GM12878 (cell line): ENCODE data around the gene CDKN2A. TPM values are rescaled to one million over a fixed set of nuclear protein-coding genes. Genes with fewer than 3 reads are reported as not detected.

Source experiments
- ATAC-seq: fragments of 200-7000 bp; cut with Tn5 transposase; 3 replicates; pipeline ENCODE4 v1.9.1; 2020; ENCODE audit warnings: mild to moderate bottlenecking, moderate library complexity
- BruUV-seq: library from RNA; stranded (reverse); fragments of 400-500 nt; replicated peaks from 2 replicates; lab custom pipeline; 2021; lab: Mats Ljungman, UMichigan
- CTCF ChIA-PET: fragments of 300-600 bp; sonication (Branson Sonifier 250); formaldehyde crosslinking; extraction: SDS; loops from one replicate; lab custom pipeline; 2021; ENCODE audit warnings: inconsistent platforms; lab: Yijun Ruan, JAX
- POLR2A ChIA-PET: fragments of 350-600 bp; formaldehyde crosslinking; extraction: SDS; loops from one replicate; lab custom pipeline; 2021; ENCODE audit warnings: inconsistent platforms; lab: Charles Lee
- RAD21 ChIA-PET: fragments of 300-600 bp; sonication (Branson Sonifier 250); formaldehyde crosslinking; loops from one replicate; lab custom pipeline; 2023; ENCODE audit warnings: antibody characterized with exemption; ENCODE audit not compliant: unreplicated experiment; lab: Charles Lee
- SMC1A ChIA-PET: fragments of 300-600 bp; sonication (Branson Sonifier 250); formaldehyde crosslinking; loops from one replicate; lab custom pipeline; 2023; ENCODE audit not compliant: unreplicated experiment, uncharacterized antibody; lab: Charles Lee
- DNase-seq: peaks from one replicate; pipeline ENCODE4 v3.0.0-alpha.2; 2011; ENCODE audit warnings: low read depth, low spot score
- FAIRE-seq: peaks from 3 replicates; lab custom pipeline; 2011; peaks lifted over from hg19 to GRCh38; lab: Jason Lieb, UNC
- H2AFZ ChIP-seq: 2 replicates; pipeline ENCODE4 v1.6.0; 2011; ENCODE audit warnings: low read depth, low read length, control low read depth; ENCODE audit not compliant: control insufficient read depth
- H3K27ac ChIP-seq: 2 replicates; pipeline ENCODE4 v1.5.1; 2011; ENCODE audit warnings: control low read depth; ENCODE audit not compliant: control insufficient read depth, insufficient read depth
- H3K27me3 ChIP-seq, 2 experiments: replicated peaks in 1 of 2; 2 replicates each; pipeline versions ENCODE4 v1.6.0 to v1.6.1; 2011; ENCODE audit warnings: low read length in 1 of 2; ENCODE audit not compliant: control insufficient read depth in 2 of 2, insufficient read depth in 2 of 2
- H3K36me3 ChIP-seq, 2 experiments: 2 replicates each; pipeline ENCODE4 v1.5.1; 2011; ENCODE audit warnings: low read length in 1 of 2; ENCODE audit not compliant: control insufficient read depth in 2 of 2, insufficient read depth in 2 of 2
- H3K4me1 ChIP-seq: 2 replicates; pipeline ENCODE4 v1.6.1; 2011; ENCODE audit warnings: mild to moderate bottlenecking, low read length, moderate library complexity, mixed read lengths; ENCODE audit not compliant: control insufficient read depth, insufficient read depth
- H3K4me2 ChIP-seq: 2 replicates; pipeline ENCODE4 v1.6.0; 2011; ENCODE audit warnings: control low read depth; ENCODE audit not compliant: control insufficient read depth, insufficient read depth
- H3K4me3 ChIP-seq: fragments of 200-600 bp; sonication (generic); 2 replicates; pipeline ENCODE4 v1.5.1; 2016
- H3K79me2 ChIP-seq: 2 replicates; pipeline ENCODE4 v1.6.0; 2011; ENCODE audit warnings: low read length; ENCODE audit not compliant: control insufficient read depth, insufficient read depth
- H3K9ac ChIP-seq: 2 replicates; pipeline ENCODE4 v1.8.0; 2011; ENCODE audit warnings: low read length, control low read depth, mixed read lengths; ENCODE audit not compliant: control insufficient read depth, insufficient read depth
- H3K9me3 ChIP-seq: replicated peaks from 3 replicates; pipeline ENCODE4 v1.5.1; 2011; ENCODE audit warnings: mild to moderate bottlenecking, low read length; ENCODE audit not compliant: control insufficient read depth, insufficient read depth
- H4K20me1 ChIP-seq: 2 replicates; pipeline ENCODE4 v1.6.0; 2011; ENCODE audit not compliant: control insufficient read depth, insufficient read depth
- DPF2 ChIP-seq: fragments of 450-650 bp; IDR thresholded peaks from 2 replicates; pipeline ENCODE4 v1.6.1; 2017; ENCODE audit warnings: mild to moderate bottlenecking
- MYC ChIP-seq: IDR thresholded peaks from 2 replicates; pipeline ENCODE4 v1.6.1; 2011; ENCODE audit warnings: mild to moderate bottlenecking, low read length, moderate library complexity, inconsistent platforms; ENCODE audit not compliant: insufficient read depth, insufficient replicate concordance, insufficient read length, severe bottlenecking
- NFXL1 ChIP-seq: fragments of 450-650 bp; IDR thresholded peaks from 2 replicates; pipeline ENCODE4 v1.6.1; 2017; ENCODE audit warnings: antibody characterized with exemption, mild to moderate bottlenecking, borderline replicate concordance
- NR2F1 ChIP-seq: fragments of 450-650 bp; conservative IDR thresholded peaks from 2 replicates; pipeline ENCODE4 v1.6.1; 2017; ENCODE audit warnings: mild to moderate bottlenecking
- PAX8 ChIP-seq: fragments of 450-650 bp; IDR thresholded peaks from 2 replicates; pipeline ENCODE4 v1.6.1; 2017; ENCODE audit warnings: mild to moderate bottlenecking, moderate library complexity
- RAD51 ChIP-seq: fragments of 450-650 bp; IDR thresholded peaks from 2 replicates; pipeline ENCODE4 v1.6.1; 2016; ENCODE audit warnings: moderate library complexity, mild to moderate bottlenecking, inconsistent platforms
- RCOR1 ChIP-seq: conservative IDR thresholded peaks from 2 replicates; pipeline ENCODE4 v1.6.1; 2012; ENCODE audit warnings: low read depth, low read length, improper control_type of control experiment
- SIN3A ChIP-seq: IDR thresholded peaks from 2 replicates; pipeline ENCODE4 v1.6.1; 2012; ENCODE audit warnings: low read depth, low read length, improper control_type of control experiment
- SREBF1 ChIP-seq: IDR thresholded peaks from 2 replicates; pipeline ENCODE4 v1.6.1; 2012; ENCODE audit warnings: mild to moderate bottlenecking, low read length
- SUZ12 ChIP-seq: fragments of 200-600 bp; sonication (generic); IDR thresholded peaks from one replicate; pipeline ENCODE4 v1.6.1; 2018; ENCODE audit warnings: antibody characterized with exemption, mild to moderate bottlenecking; ENCODE audit not compliant: unreplicated experiment
- TCF3 ChIP-seq: IDR thresholded peaks from 2 replicates; pipeline ENCODE4 v1.6.1; 2012; ENCODE audit warnings: low read depth, mild to moderate bottlenecking, low read length, borderline replicate concordance; ENCODE audit not compliant: insufficient read depth
- TCF7 ChIP-seq: IDR thresholded peaks from 2 replicates; pipeline ENCODE4 v1.6.1; 2014; ENCODE audit warnings: antibody characterized with exemption, borderline replicate concordance
- USF1 ChIP-seq: IDR thresholded peaks from 2 replicates; pipeline ENCODE4 v1.6.1; 2011; ENCODE audit warnings: borderline replicate concordance, low read depth, mild to moderate bottlenecking, moderate library complexity, mixed read lengths, low read length; ENCODE audit not compliant: insufficient read depth; ENCODE audit errors: extremely low read length
- YY1 ChIP-seq: IDR thresholded peaks from 2 replicates; pipeline ENCODE4 v1.6.1; 2011; ENCODE audit warnings: low read depth, mild to moderate bottlenecking, low read length
- WGBS: methylation state at CpG from one replicate; pipeline ENCODE4 v1.1.6; 2016; ENCODE audit warnings: low lambda C conversion rate; ENCODE audit not compliant: insufficient replicate concordance, insufficient coverage; ENCODE audit errors: missing lambda C conversion rate; 5-methylcytosine and 5-hydroxymethylcytosine counted together
- in situ Hi-C: fragments of 300-500 bp; cut with MboI; formaldehyde crosslinking; loops from 9 replicates; pipeline ENCODE4 v1.14.3; 2018; ENCODE audit warnings: mixed read lengths
- intact Hi-C: fragments of 100-400 bp; cut with micrococcal nuclease; formaldehyde crosslinking; loops from one replicate; pipeline ENCODE4 v1.14.2; 2022; ENCODE audit not compliant: unreplicated experiment
- polyA plus RNA-seq, 11 experiments: library from polyadenylated mRNA; depleted of rRNA in 4 of 11; unstranded in 6 of 11; stranded (reverse) in 5 of 11; fragments of >200 nt; fragmentation: Nextera tagmentation in 4 of 11; fragmentation: Illumina TruSeq in 1 of 11; extraction: Ambion mirVana in 4 of 11; extraction: Trizol in 1 of 11; gene quantifications; 1 replicate in 1 of 11; 2 replicates in 10 of 11; pipeline versions ENCODE4 v1.2.1 to v1.2.3, GENCODE V29; 2011 to 2016; ENCODE audit warnings: inconsistent platforms in 2 of 11, missing spikeins in 2 of 11, low read depth in 1 of 11
- total RNA-seq, 4 experiments: library from RNA; depleted of rRNA in 3 of 4; stranded (reverse); fragments of >200 nt in 3 of 4; fragmentation: Illumina TruSeq in 1 of 4; extraction: Trizol in 1 of 4; gene quantifications; 2 replicates each; pipeline versions ENCODE4 v1.2.1 to v1.2.3, GENCODE V29; 2013 to 2021
- TF ChIP-seq, protein P1 (sequence below): fragments of 450-650 bp; IDR thresholded peaks from 2 replicates; pipeline ENCODE4 v1.6.1; 2017; ENCODE audit warnings: borderline replicate concordance
- TF ChIP-seq, protein P2 (sequence below): fragments of 450-650 bp; IDR thresholded peaks from 2 replicates; pipeline ENCODE4 v1.6.1; 2017; ENCODE audit warnings: mild to moderate bottlenecking
- TF ChIP-seq, protein P3 (sequence below): IDR thresholded peaks from 2 replicates; pipeline ENCODE4 v1.6.1; 2011; ENCODE audit warnings: low read depth, mild to moderate bottlenecking, low read length, moderate library complexity, borderline replicate concordance; ENCODE audit errors: extremely low read depth

The CDKN2A gene
- total and polyA plus RNA-seq, 10 of the 15 experiments (the other 5 are each of a cell fraction or from before 2014, with no cell fraction given): 0.84 to 41.2 (median 18.4) TPM

- WGBS: 100% methylated on average over 1 of the region's 1 CpG
- Histone ChIP-seq H3K79me2 (no peaks in the 10 kb centered on the region), H3K36me3 (no peaks in the 10 kb centered on the region), H3K27ac (no peak overlapping the region), H3K4me3 (no peak overlapping the region), H4K20me1 (no peaks in the 10 kb centered on the region), H3K9me3 (no peaks in the 10 kb centered on the region), H3K9ac (no peak overlapping the region), H2AFZ (no peak overlapping the region), H3K4me2 (no peak overlapping the region), H3K4me1 (no peaks in the 10 kb centered on the region), H3K27me3 (0 out of 4 replicates have a peak, but pooled peaks cover 0 to 3% of the 10 kb centered on the region in 2 experiments)
- ATAC-seq (no peak), FAIRE-seq (no peak), DNase-seq (no peak)
- ChIA-PET SMC1A (interaction anchor here (0.6 to 1.7 kb wide), 3 partner anchors 24 to 181 kb away, joined by 3 to 4 read pairs (median 4); partner anchors contain the start of gene CDKN2B), RAD21 (no interaction called here), CTCF (interaction anchor here (0.7 to 4.9 kb wide), 3 partner anchors 25 to 171 kb away, joined by 3 to 30 read pairs (median 3); partner anchors contain the start of gene CDKN2B), POLR2A (no interaction called here)
- intact Hi-C loops (no loop called here), in situ Hi-C loops (no loop called here)
- TF ChIP-seq USF1 (no peak), SUZ12 (no peak), PAX8 (no peak), RAD51 (no peak), TCF3 (no peak), DPF2 (no peak), TCF7 (no peak), NR2F1 (no peak), YY1 (no peak), NFXL1 (no peak), RCOR1 (no peak), SIN3A (no peak), SREBF1 (no peak), MYC (no peak)
- TF ChIP-seq, protein P1, sequence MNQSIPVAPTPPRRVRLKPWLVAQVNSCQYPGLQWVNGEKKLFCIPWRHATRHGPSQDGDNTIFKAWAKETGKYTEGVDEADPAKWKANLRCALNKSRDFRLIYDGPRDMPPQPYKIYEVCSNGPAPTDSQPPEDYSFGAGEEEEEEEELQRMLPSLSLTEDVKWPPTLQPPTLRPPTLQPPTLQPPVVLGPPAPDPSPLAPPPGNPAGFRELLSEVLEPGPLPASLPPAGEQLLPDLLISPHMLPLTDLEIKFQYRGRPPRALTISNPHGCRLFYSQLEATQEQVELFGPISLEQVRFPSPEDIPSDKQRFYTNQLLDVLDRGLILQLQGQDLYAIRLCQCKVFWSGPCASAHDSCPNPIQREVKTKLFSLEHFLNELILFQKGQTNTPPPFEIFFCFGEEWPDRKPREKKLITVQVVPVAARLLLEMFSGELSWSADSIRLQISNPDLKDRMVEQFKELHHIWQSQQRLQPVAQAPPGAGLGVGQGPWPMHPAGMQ: no peak
- TF ChIP-seq, protein P2, sequence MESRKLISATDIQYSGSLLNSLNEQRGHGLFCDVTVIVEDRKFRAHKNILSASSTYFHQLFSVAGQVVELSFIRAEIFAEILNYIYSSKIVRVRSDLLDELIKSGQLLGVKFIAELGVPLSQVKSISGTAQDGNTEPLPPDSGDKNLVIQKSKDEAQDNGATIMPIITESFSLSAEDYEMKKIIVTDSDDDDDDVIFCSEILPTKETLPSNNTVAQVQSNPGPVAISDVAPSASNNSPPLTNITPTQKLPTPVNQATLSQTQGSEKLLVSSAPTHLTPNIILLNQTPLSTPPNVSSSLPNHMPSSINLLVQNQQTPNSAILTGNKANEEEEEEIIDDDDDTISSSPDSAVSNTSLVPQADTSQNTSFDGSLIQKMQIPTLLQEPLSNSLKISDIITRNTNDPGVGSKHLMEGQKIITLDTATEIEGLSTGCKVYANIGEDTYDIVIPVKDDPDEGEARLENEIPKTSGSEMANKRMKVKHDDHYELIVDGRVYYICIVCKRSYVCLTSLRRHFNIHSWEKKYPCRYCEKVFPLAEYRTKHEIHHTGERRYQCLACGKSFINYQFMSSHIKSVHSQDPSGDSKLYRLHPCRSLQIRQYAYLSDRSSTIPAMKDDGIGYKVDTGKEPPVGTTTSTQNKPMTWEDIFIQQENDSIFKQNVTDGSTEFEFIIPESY: no peak
- TF ChIP-seq, protein P3, sequence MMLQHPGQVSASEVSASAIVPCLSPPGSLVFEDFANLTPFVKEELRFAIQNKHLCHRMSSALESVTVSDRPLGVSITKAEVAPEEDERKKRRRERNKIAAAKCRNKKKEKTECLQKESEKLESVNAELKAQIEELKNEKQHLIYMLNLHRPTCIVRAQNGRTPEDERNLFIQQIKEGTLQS: no peak
- no TSS peak for BruUV-seq
Measured at GRCh38 chr9:21982861-21983560, 11.2 kb downstream of the CDKN2A start.
